ENCODE results near the gene FOLR3. TPM values are rescaled to one million over a fixed set of nuclear protein-coding genes. Genes with fewer than 3 reads are reported as not detected.

Gene FOLR3
- polyA plus RNA-seq, 1 donor (not counting 4 experiments of a cell fraction or from before 2014, with no cell fraction given) = 21.0 TPM

DNA sequence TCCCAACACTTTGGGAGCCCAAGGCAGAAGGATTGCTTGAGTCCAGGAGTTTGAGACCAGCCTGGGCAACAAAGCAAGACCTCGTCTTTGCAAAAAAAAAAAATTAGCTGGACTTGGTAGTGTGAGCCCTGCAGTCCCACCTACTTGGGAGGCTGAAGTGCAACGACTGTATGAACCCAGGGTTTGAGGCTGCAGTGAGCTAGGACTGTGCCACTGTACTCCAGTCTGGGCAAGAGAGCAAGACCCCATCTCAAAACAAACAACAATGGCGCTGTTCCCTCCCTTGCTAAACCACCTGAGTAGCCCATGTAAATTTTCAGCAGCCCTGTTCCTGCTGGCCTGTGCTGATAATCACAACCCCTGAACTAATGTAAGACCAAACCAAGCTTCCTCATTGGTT, 35.5 kb upstream of the FOLR3 start:
- Histone ChIP-seq H3K4me1 (ENCODE audit: control insufficient read depth, extremely low read depth, insufficient read depth, low read length) (peaks cover 40% of the 10 kb centered on the region), H3K9ac (ENCODE audit: control insufficient read depth, extremely low read depth, insufficient read depth, low read length) (no peak overlapping the region), H3K36me3 (ENCODE audit: control insufficient read depth in 2 of 2, extremely low read depth in 1 of 2, insufficient read depth in 2 of 2, low read length in 2 of 2) (peaks cover 18 to 46% of the 10 kb centered on the region in 2 experiments), H3K79me2 (ENCODE audit: control insufficient read depth, insufficient read depth, low read length) (peaks cover 44% of the 10 kb centered on the region), H3K27me3 (ENCODE audit: control insufficient read depth, extremely low read depth, insufficient read depth, low read length) (no peaks in the 10 kb centered on the region), H3K4me2 (ENCODE audit: control insufficient read depth, extremely low read depth, insufficient read depth, low read depth, low read length) (peak overlapping the region; percentile 97), H3K9me1 (ENCODE audit: control insufficient read depth, extremely low read depth, insufficient read depth, low read length) (no peaks in the 10 kb centered on the region), H4K20me1 (ENCODE audit: control insufficient read depth, extremely low read depth, insufficient read depth, low read length) (no peaks in the 10 kb centered on the region), H3K27ac (ENCODE audit: control insufficient read depth, insufficient read depth, low read length) (no peak overlapping the region), H2AFZ (ENCODE audit: control insufficient read depth, low read length) (no peak overlapping the region), H3K4me3 (ENCODE audit: control insufficient read depth in 2 of 3, extremely low read depth in 1 of 3, insufficient read depth in 2 of 3, low read depth in 1 of 3, low read length in 3 of 3) (peak overlapping the region in 1 of 3 experiments; percentile 25), H3K9me3 (ENCODE audit: control insufficient read depth, low read depth, low read length) (no peaks in the 10 kb centered on the region)
- TF ChIP-seq, protein P1, sequence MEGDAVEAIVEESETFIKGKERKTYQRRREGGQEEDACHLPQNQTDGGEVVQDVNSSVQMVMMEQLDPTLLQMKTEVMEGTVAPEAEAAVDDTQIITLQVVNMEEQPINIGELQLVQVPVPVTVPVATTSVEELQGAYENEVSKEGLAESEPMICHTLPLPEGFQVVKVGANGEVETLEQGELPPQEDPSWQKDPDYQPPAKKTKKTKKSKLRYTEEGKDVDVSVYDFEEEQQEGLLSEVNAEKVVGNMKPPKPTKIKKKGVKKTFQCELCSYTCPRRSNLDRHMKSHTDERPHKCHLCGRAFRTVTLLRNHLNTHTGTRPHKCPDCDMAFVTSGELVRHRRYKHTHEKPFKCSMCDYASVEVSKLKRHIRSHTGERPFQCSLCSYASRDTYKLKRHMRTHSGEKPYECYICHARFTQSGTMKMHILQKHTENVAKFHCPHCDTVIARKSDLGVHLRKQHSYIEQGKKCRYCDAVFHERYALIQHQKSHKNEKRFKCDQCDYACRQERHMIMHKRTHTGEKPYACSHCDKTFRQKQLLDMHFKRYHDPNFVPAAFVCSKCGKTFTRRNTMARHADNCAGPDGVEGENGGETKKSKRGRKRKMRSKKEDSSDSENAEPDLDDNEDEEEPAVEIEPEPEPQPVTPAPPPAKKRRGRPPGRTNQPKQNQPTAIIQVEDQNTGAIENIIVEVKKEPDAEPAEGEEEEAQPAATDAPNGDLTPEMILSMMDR (optimal IDR thresholded peaks at IDR 0.05 in 1 of 3, IDR thresholded peaks at IDR 0.05 in 1 of 3, conservative IDR thresholded peaks at IDR 0.05 in 1 of 3; ENCODE audit: extremely low read depth in 1 of 3, insufficient read depth in 2 of 3, low read length in 3 of 3) = no peak
- TF ChIP-seq EZH2 (IDR thresholded peaks at IDR 0.05; ENCODE audit: low read length) = no peak
- dilution Hi-C loops (cut with MboI; ENCODE audit: extremely low pct_ligation_motif_present, low sequenced_read_pairs) = no loop called here
- no peak for FAIRE-seq
- no peak for DNase-seq (ENCODE audit: low read depth, low spot score)

DNA sequence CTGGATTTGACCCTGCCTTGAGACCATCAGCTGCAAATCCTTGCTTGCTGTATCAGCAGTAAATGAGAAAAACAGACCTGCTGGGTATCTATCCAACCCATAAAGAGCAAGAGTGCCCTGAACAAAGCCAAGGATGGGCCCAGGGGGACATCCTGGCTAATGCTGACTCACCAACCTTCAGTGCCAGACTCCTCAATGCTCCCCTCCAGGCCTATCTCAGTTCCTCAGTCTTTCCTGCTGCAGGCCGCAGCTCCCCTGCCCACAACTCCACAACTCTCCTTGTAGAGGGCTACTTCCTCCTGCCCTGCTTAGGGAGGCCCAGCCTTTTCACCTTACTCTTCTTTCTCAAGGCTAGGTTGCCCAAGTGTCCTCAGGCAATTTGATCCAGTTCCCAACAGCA, 35.1 kb upstream of the FOLR3 start:
- Histone ChIP-seq H3K9me3 (ENCODE audit: control insufficient read depth, low read depth, low read length) (no peaks in the 10 kb centered on the region), H3K9ac (ENCODE audit: control insufficient read depth, extremely low read depth, insufficient read depth, low read length) (no peak overlapping the region), H3K4me2 (ENCODE audit: control insufficient read depth, extremely low read depth, insufficient read depth, low read depth, low read length) (peak overlapping the region; percentile 97), H3K4me1 (ENCODE audit: control insufficient read depth, extremely low read depth, insufficient read depth, low read length) (peaks cover 36% of the 10 kb centered on the region), H3K9me1 (ENCODE audit: control insufficient read depth, extremely low read depth, insufficient read depth, low read length) (no peaks in the 10 kb centered on the region), H3K4me3 (ENCODE audit: control insufficient read depth in 2 of 3, extremely low read depth in 1 of 3, insufficient read depth in 2 of 3, low read depth in 1 of 3, low read length in 3 of 3) (peak overlapping the region in 1 of 3 experiments; percentile 25), H3K36me3 (ENCODE audit: control insufficient read depth in 2 of 2, extremely low read depth in 1 of 2, insufficient read depth in 2 of 2, low read length in 2 of 2) (peaks cover 18 to 42% of the 10 kb centered on the region in 2 experiments), H4K20me1 (ENCODE audit: control insufficient read depth, extremely low read depth, insufficient read depth, low read length) (no peaks in the 10 kb centered on the region), H3K79me2 (ENCODE audit: control insufficient read depth, insufficient read depth, low read length) (peaks cover 44% of the 10 kb centered on the region), H3K27ac (ENCODE audit: control insufficient read depth, insufficient read depth, low read length) (no peak overlapping the region), H3K27me3 (ENCODE audit: control insufficient read depth, extremely low read depth, insufficient read depth, low read length) (no peaks in the 10 kb centered on the region), H2AFZ (ENCODE audit: control insufficient read depth, low read length) (no peak overlapping the region)
- dilution Hi-C loops (cut with MboI; ENCODE audit: extremely low pct_ligation_motif_present, low sequenced_read_pairs) = no loop called here
- DNase-seq (ENCODE audit: low read depth, low spot score) = no peak
- TF ChIP-seq EZH2 (IDR thresholded peaks at IDR 0.05; ENCODE audit: low read length) = no peak
- TF ChIP-seq, protein P1 (optimal IDR thresholded peaks at IDR 0.05 in 1 of 3, IDR thresholded peaks at IDR 0.05 in 1 of 3, conservative IDR thresholded peaks at IDR 0.05 in 1 of 3; ENCODE audit: extremely low read depth in 1 of 3, insufficient read depth in 2 of 3, low read length in 3 of 3) = no peak
- no peak for FAIRE-seq

Measured in keratinocyte (primary cell).